Measurements from ENCODE around the gene IGSF22. TPM values are rescaled to one million over a fixed set of nuclear protein-coding genes. Genes with fewer than 3 reads are reported as not detected.

The IGSF22 gene
- total RNA-seq, 6 donors from 2014 or later, result 1.2 to 21.0 (median 2.1) TPM; not detected in 3

- DNase-seq (peak in 1 of 2 donors; percentile 29), ATAC-seq (ENCODE audit: low FRiP score in 2 of 2) (peak in 1 of 2 donors; percentile 71)
- Histone ChIP-seq H3K27me3 (no peaks in the 10 kb centered on the region), H3K9me3 (no peaks in the 10 kb centered on the region), H3K27ac (no peak overlapping the region), H3K4me3 (no peak overlapping the region), H3K36me3 (no peaks in the 10 kb centered on the region), H3K4me1 (no peaks in the 10 kb centered on the region)
- TF ChIP-seq POLR2A (IDR thresholded peaks at IDR 0.05) (no peak), CTCF (IDR thresholded peaks at IDR 0.05) (peak; percentile 77 to 96 (median 83))
- 77 to 80% methylated on average over 11 of the region's 11 CpGs for WGBS, 2 donors
These were observed 6.2 kb upstream of the IGSF22 start for GRCh38 chr11:18731949-18732821.

- Histone ChIP-seq H3K27ac (no peak overlapping the region), H3K27me3 (no peaks in the 10 kb centered on the region), H3K9me3 (no peaks in the 10 kb centered on the region), H3K4me1 (no peaks in the 10 kb centered on the region), H3K36me3 (no peaks in the 10 kb centered on the region), H3K4me3 (no peak overlapping the region)
- no peak for DNase-seq
- WGBS, 2 donors, result 60 to 100% methylated on average over 2 of the region's 2 CpGs
- ATAC-seq (ENCODE audit: low FRiP score in 2 of 2), result no peak
- TF ChIP-seq POLR2A (IDR thresholded peaks at IDR 0.05), result no peak
These were observed 5.5 kb upstream of the IGSF22 start for GRCh38 chr11:18731441-18731840.

- Histone ChIP-seq H3K27ac (no peak overlapping the region), H3K27me3 (no peaks in the 10 kb centered on the region), H3K9me3 (no peaks in the 10 kb centered on the region), H3K4me3 (no peak overlapping the region), H3K36me3 (no peaks in the 10 kb centered on the region), H3K4me1 (no peaks in the 10 kb centered on the region)
- DNase-seq (no peak), ATAC-seq (ENCODE audit: low FRiP score in 2 of 2) (no peak)
- no peak for TF ChIP-seq EP300 (IDR thresholded peaks at IDR 0.05)
- TF ChIP-seq CTCF (IDR thresholded peaks at IDR 0.05), result no peak
- no peak for TF ChIP-seq POLR2A (IDR thresholded peaks at IDR 0.05)
- no peak for TF ChIP-seq POLR2AphosphoS5 (IDR thresholded peaks at IDR 0.05)
- WGBS, 2 donors, result 87 to 90% methylated on average over 9 of the region's 9 CpGs
These were observed 4.0 kb upstream of the IGSF22 start for GRCh38 chr11:18730020-18730419.

GRCh38 chr11:18729426-18729825, 3.4 kb upstream of the IGSF22 start:
- H3K27me3 ChIP-seq, result no peaks in the 10 kb centered on the region
- DNase-seq (peak in 1 of 2 donors; percentile 68), ATAC-seq (ENCODE audit: low FRiP score in 2 of 2) (no peak)
- H3K36me3 ChIP-seq, result no peaks in the 10 kb centered on the region
- no peaks in the 10 kb centered on the region for H3K4me1 ChIP-seq
- no peaks in the 10 kb centered on the region for H3K9me3 ChIP-seq
- H3K4me3 ChIP-seq, result no peak overlapping the region
- TF ChIP-seq POLR2AphosphoS5 (IDR thresholded peaks at IDR 0.05), result no peak
- TF ChIP-seq CTCF (IDR thresholded peaks at IDR 0.05), result no peak
- TF ChIP-seq POLR2A (IDR thresholded peaks at IDR 0.05), result no peak
- TF ChIP-seq EP300 (IDR thresholded peaks at IDR 0.05), result no peak
- WGBS, 2 donors, result 91 to 93% methylated on average over 10 to 16 of the region's 16 CpGs
- no peak overlapping the region for H3K27ac ChIP-seq

- no peaks in the 10 kb centered on the region for H3K9me3 ChIP-seq
- peak in 1 of 2 donors; percentile 53 for DNase-seq
These were observed 2.7 kb upstream of the IGSF22 start for GRCh38 chr11:18728658-18729057.

More at GRCh38 chr11:18728658-18729057, 2.7 kb upstream of the IGSF22 start:
- no peaks in the 10 kb centered on the region for H3K27me3 ChIP-seq
- no peak for ATAC-seq (ENCODE audit: low FRiP score in 2 of 2)
- H3K36me3 ChIP-seq, result no peaks in the 10 kb centered on the region
- 89 to 93% methylated on average over 12 to 13 of the region's 13 CpGs for whole genome bisulfite sequencing, 2 donors
- no peak overlapping the region for H3K27ac ChIP-seq
- no peaks in the 10 kb centered on the region for H3K4me1 ChIP-seq
- TF ChIP-seq EP300 (IDR thresholded peaks at IDR 0.05) (no peak), POLR2AphosphoS5 (IDR thresholded peaks at IDR 0.05) (no peak), POLR2A (IDR thresholded peaks at IDR 0.05) (no peak), CTCF (IDR thresholded peaks at IDR 0.05) (no peak)
- H3K4me3 ChIP-seq, result no peak overlapping the region

Measured in upper lobe of left lung (tissue), 6 donors.